ENCODE results near the gene FAM13A. TPM values are rescaled to one million over a fixed set of nuclear protein-coding genes. Genes with fewer than 3 reads are reported as not detected.

The FAM13A gene
- total and polyA plus RNA-seq, 2 of the 8 experiments (the other 6 are each of a cell fraction or from before 2014, with no cell fraction given): 7.1 to 16.5 TPM

- ChIA-PET POLR2A (ENCODE audit: partially characterized antibody) (no interaction called here), CTCF (ENCODE audit: partially characterized antibody) (interaction anchor here (0.5 to 2.2 kb wide), 4 partner anchors 9 to 200 kb away, joined by 3 to 6 read pairs (median 4); no protein-coding TSS in a partner anchor)
- H3K23me2 ChIP-seq (ENCODE audit: low read depth, low read length): no peaks in the 10 kb centered on the region
- TF ChIP-seq EP300 (IDR thresholded peaks at IDR 0.05; ENCODE audit: borderline replicate concordance in 1 of 2, low read depth in 2 of 2, low read length in 2 of 2): no peak
- no peak for TF ChIP-seq ATF2 (IDR thresholded peaks at IDR 0.05; ENCODE audit: low read length)
- no peak for TF ChIP-seq SP1 (IDR thresholded peaks at IDR 0.05; ENCODE audit: low read depth, low read length)
- TF ChIP-seq CHD2 (IDR thresholded peaks at IDR 0.05; ENCODE audit: low read length): no peak
- TF ChIP-seq NANOG (IDR thresholded peaks at IDR 0.05; ENCODE audit: insufficient read depth, low read depth, low read length, poor library complexity, severe bottlenecking): no peak
- TF ChIP-seq CREB1 (IDR thresholded peaks at IDR 0.05): no peak
- TF ChIP-seq SUZ12 (IDR thresholded peaks at IDR 0.05; ENCODE audit: low read length): no peak
- TF ChIP-seq ASH2L (IDR thresholded peaks at IDR 0.05; ENCODE audit: low read length): no peak
- no peak for TF ChIP-seq TEAD4 (IDR thresholded peaks at IDR 0.05; ENCODE audit: low read depth, low read length)
- TF ChIP-seq JUND (IDR thresholded peaks at IDR 0.05; ENCODE audit: low read length): no peak
- no peak for TF ChIP-seq SIRT6 (IDR thresholded peaks at IDR 0.05; ENCODE audit: low read length)
- no peak for TF ChIP-seq FOSL1 (IDR thresholded peaks at IDR 0.05; ENCODE audit: insufficient read depth, low read depth, low read length)
- TF ChIP-seq TCF12 (IDR thresholded peaks at IDR 0.05; ENCODE audit: low read depth, low read length): no peak
- TF ChIP-seq ZNF274 (IDR thresholded peaks at IDR 0.05; ENCODE audit: borderline replicate concordance, extremely low read depth, low read length): no peak
Measured at GRCh38 chr4:88728146-88728545, 328.8 kb downstream of the FAM13A start.

More at GRCh38 chr4:88728146-88728545, 328.8 kb downstream of the FAM13A start:
- H3K4ac ChIP-seq (replicated peaks; ENCODE audit: insufficient read length, low read depth, low read length): no peak overlapping the region
- H2AFZ ChIP-seq (ENCODE audit: low read length): no peak overlapping the region
- no peaks in the 10 kb centered on the region for H3K79me1 ChIP-seq (ENCODE audit: low read depth, low read length)
- H4K5ac ChIP-seq (ENCODE audit: insufficient read length, low read depth, low read length): no peak overlapping the region
- no peak overlapping the region for H3K4me2 ChIP-seq (ENCODE audit: insufficient read depth in 1 of 2, low read depth in 2 of 2, low read length in 2 of 2)
- no peaks in the 10 kb centered on the region for H3K27me3 ChIP-seq (replicated peaks in 1 of 4; ENCODE audit: control insufficient read depth in 3 of 4, extremely low read depth in 1 of 4, insufficient read depth in 3 of 4, low read length in 3 of 4)
- H3K23ac ChIP-seq (ENCODE audit: insufficient read length): no peak overlapping the region
- no peaks in the 10 kb centered on the region for H3K79me2 ChIP-seq (ENCODE audit: control insufficient read depth in 1 of 2, insufficient read depth in 2 of 2, low read length in 2 of 2)
- no peaks in the 10 kb centered on the region for H4K20me1 ChIP-seq (replicated peaks in 1 of 2; ENCODE audit: control insufficient read depth in 1 of 2, insufficient read depth in 2 of 2, low read length in 2 of 2)
- no peak overlapping the region for H2BK5ac ChIP-seq (ENCODE audit: low read depth, low read length)
- H3K9me3 ChIP-seq (ENCODE audit: insufficient read depth in 2 of 2, low read depth in 1 of 2, low read length in 1 of 2): no peaks in the 10 kb centered on the region
- no peak for FAIRE-seq
- no peak overlapping the region for H2BK15ac ChIP-seq (ENCODE audit: low read length)
- peaks cover 2 to 12% (median 7%) of the 10 kb centered on the region in 4 experiments; a peak in 6 of 8 replicates for H3K36me3 ChIP-seq (ENCODE audit: control insufficient read depth in 2 of 4, insufficient read depth in 4 of 4, low read length in 3 of 4)
- no peak overlapping the region for H3K14ac ChIP-seq (ENCODE audit: insufficient read length)
- H3K27ac ChIP-seq (ENCODE audit: low read depth, low read length): no peak overlapping the region
- no peak overlapping the region for H2BK120ac ChIP-seq (replicated peaks; ENCODE audit: low read depth, low read length)
- no peak overlapping the region for H3K56ac ChIP-seq (replicated peaks; ENCODE audit: insufficient read length, low read depth, low read length)
- no peak overlapping the region for H3K4me3 ChIP-seq (ENCODE audit: extremely low read depth in 1 of 4, insufficient read depth in 2 of 4, low read depth in 3 of 4, low read length in 4 of 4)
- no peak overlapping the region for H3K9ac ChIP-seq (replicated peaks in 1 of 4; ENCODE audit: extremely low read depth in 1 of 4, low read depth in 3 of 4, low read length in 3 of 4)
- DNase-seq (ENCODE audit: low read depth in 1 of 2, low spot score in 2 of 2): no peak
- H3K18ac ChIP-seq (ENCODE audit: extremely low read depth, low read length): no peak overlapping the region
- no peak overlapping the region for H2AK5ac ChIP-seq (ENCODE audit: low read depth, low read length)
- no peak overlapping the region for H4K8ac ChIP-seq (ENCODE audit: extremely low read depth, insufficient read depth, low read length)
- H2BK12ac ChIP-seq (ENCODE audit: low read depth, low read length): no peak overlapping the region
- WGBS, 2 experiments (ENCODE audit: extremely low coverage in 1 of 2, insufficient coverage in 1 of 2, insufficient read length in 1 of 2, insufficient replicate concordance in 2 of 2, low coverage in 1 of 2, low lambda C conversion rate in 2 of 2, missing lambda C conversion rate in 1 of 2): 99% methylated on average over 6 of the region's 6 CpGs; no CpG with 5 or more reads in 1 of the 2 experiments
- peaks cover 0 to 4% (median 1%) of the 10 kb centered on the region in 4 experiments; a peak in 2 of 7 replicates for H3K4me1 ChIP-seq (replicated peaks in 1 of 4; ENCODE audit: control insufficient read depth in 3 of 4, insufficient read depth in 4 of 4, low read length in 3 of 4)
- H4K91ac ChIP-seq (replicated peaks; ENCODE audit: insufficient read length, low read length): no peak overlapping the region
- H2BK20ac ChIP-seq (ENCODE audit: low read length): no peak overlapping the region

Data from H1 (cell line).